ENCODE measurements around the gene POU3F1.
A peak's percentile ranks its signal among the peaks of the same experiment; 100 is the strongest.
"Not testable (repeated sequence)": the region's sequence is repeated elsewhere in the genome, so short reads cannot be mapped to it uniquely, and the experiment has no call there.

The POU3F1 gene

DNA sequence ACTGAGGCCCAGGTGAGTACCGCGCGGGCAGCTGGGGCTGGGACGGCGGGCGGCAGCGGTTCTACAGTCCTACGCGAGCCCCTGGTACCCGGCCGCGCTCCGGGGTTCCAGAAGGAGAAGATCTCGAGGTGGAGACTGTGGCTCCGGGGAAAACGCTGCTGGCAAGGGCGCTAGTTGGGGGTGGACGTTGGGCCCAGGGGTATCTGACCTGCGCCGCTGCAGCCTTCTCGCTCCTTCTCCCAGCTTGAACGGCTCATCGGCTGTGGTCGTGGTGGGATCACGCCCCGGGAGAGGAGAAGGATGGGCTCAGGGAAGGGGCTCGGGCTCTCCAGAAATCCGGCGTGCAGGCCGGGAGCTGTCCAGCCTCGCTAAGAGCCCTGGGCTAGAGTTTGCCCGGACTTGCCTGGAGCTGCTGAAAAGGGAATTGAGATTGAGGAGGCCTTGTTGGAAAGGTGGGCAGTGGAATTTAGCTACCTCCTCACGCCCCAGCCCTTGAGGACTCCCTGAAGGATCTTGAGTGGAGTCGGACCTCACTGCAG lies 1.1 kb upstream of the POU3F1 start:
- DNase-seq (ENCODE audit: low read depth in 2 of 2) = no peak

DNA sequence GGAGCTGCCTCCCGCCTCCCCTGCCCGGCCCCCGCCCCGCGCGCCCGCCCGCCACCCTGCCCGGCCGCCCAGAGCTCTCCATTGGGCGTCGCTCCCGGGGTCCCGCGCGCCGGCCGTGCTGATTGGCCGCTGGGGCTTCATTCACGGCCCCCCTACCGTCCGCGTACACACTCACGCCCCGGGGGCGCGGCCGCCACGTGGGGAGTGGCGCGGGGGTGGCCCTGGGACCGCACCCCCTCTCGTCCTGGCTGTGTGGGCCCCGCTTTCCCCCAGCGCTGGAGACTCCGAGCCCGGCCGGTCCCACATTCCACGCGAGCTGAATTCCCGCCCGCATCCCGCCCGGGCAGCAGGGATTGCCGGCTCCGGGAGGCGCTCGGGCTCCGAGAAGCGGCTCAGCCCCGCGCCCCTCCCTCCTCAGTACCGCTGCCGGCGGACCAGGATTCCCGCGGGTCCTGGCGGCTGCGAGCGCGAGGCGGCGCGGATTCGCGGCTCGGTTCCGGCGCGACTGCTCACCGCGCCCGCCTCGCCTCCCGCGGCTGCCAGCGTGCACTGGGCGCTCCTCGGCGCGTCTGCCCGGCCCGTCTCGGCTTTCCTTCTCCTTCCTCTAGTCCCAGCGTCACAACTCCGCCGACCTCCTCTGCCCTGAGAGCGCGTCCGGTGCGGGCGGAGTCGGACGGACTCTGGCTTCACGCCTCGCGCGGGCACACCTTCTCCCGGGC lies 450 bp upstream of the POU3F1 start:
- DNase-seq (ENCODE audit: low read depth in 2 of 2) = peak; percentile 71 to 79

DNA sequence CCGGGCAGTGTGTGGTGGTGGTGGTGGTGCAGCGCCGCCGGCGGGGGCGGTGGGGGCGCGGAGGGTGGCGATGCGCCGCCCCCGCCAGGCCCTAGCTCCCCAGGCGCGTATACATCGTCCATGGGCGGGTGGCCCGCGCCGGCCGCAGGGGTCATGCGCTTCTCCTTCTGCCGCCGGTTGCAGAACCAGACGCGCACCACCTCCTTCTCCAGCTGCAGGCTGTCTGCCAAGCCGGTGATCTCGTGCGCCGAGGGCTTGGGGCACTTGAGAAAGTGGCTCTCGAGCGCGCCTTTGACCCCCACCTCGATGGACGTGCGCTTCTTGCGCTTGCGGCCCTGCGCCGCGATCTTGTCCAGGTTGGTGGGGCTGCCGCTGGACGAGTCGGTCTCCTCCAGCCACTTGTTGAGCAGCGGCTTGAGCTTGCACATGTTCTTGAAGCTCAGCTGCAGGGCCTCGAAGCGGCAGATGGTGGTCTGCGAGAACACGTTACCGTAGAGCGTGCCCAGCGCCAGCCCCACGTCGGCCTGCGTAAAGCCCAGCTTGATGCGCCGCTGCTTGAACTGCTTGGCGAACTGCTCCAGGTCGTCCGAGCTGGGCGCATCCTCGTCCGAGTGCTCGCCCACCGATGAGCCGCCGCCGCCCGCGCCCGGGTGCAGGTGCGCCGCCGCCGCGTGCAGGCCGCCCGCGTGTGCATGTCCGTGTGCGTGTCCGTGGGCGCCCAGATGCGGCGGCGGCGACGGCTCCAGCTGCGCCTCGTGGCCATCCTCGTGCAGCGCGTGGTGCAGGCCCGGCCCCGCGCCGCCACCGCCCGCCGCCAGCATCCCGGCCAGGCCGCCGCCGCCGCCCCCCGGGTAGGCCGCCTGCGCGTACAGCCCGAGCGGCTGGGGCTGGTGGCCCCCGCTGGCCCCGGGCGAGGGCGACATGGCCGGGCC lies 926 bp downstream of the POU3F1 start:
- no peak for DNase-seq (ENCODE audit: low read depth in 2 of 2)

DNA sequence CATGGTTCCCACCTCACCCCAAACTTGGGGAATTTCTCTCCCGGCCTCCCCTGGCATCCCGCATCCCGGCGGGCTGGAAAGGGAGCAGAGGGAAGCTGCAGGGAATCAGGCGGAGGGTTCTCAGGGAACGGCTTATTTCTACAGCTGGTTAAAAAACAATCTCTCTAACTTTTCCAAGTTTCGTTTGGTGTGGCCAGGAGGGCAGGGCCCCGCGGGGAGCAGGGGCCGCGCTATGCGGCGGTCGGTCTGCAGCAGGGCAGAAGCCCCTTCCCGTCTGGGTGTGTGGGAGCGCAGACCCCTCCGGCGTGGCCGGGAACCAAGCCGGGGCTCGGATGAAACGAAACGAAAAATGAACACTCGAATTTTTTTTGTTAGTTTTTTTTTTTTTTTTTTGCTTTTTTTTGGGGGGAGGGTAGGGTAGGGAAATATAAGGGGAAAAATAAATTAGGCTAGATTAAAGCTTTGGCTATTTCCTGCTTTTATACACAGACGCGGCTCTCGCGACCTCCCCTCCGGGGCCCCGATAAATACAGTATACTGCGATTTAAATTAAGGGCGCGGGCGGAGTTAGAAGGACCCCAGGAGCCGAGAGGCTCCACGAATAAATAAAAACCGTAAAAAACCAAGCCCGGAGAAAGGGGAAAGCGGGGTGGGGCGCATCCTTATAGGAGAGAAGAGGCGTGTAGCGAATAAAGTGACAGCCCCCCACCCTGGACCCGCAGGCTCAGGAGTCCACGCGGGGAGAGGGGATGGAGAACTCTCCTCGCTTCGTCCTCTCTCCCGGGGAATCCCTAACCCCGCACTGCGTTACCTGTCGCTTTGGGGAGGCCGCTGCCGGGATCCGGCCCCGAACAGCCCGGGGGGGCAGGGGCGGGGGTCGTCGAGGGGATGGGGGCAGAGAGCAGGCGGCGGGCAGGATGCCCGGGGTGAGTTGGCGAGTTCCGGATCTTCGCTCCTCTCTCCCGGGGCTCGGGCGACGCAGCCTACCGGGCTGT lies 2.1 kb downstream of the POU3F1 start:
- DNase-seq (ENCODE audit: low read depth in 2 of 2) = no peak

DNA sequence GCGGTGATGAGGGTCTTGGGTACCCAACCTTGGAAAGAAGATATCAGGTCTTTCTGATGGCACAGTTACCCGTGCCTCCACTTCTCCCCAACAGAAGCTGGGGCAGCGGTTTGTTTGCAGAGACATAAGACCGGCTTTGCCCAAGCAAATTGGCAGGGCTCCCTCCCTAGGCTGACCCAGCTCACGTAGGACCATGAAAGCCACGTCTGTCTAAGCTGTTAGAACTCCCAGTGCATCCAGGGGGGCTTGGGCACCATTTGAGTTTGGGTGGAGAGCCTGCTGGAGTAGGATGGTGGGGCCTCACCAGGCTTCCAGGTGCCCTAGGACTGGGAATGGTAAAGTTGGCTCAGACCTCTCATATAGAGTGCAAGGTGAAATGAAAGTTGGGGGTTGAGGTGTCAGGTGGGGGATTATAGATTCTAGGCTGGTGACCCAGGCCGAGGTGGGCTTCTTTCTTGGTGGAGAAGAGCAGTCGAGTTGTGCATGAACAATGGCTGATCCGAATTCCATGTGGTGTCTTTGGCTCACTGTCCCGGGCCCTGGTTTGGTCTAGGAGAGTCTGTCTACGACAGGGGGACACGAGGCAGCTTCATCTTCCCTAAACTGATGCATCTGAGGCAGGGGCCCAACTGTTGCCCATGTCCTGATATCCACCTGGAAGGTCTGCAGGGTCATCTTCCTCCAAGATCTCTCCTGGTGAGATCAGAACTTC lies 3.4 kb downstream of the POU3F1 start:
- DNase-seq (ENCODE audit: low read depth in 2 of 2) = no peak

DNA sequence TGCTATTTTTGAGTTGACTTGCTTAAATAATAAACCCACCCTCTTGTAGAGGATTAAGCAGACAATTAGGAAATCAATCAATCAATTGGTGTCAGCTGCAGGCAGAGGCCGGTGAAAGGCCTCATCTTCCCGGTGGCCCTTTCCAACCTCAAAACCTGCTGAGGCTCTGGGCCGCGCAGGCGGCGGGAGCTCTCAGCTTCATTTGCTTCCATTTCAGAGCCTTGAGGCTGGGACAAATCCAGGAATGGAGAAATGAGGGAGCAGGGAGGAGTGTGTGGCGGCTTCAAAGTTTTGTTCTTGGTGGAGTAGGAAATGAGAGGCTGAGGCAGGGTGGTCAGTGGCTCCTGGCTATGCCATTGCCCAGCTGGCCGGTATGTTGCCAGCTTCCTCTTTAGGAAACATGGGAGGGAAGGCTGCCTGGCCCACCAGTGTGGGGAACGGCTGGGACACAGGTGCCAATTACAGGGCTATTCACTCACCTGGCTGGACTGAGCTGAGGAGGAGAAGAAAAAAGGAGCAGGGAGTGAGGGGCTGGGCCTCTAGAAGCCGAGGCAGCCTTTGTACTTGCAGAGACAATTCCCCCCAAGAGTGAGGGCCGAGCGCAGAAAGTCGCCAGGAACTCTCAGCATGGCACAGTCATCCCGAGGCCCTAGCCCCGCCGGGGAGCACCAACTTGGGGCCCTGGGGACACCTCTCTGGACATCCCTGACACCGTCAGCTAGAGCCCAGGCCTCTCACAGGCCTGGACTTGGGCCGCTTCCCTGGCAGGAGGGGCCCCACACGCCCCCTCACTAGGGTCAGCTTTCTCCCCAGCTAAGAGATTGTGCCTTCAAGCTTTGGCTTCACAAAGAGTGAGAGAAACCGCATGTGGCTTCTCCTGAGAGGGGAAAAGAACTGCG lies 4.4 kb downstream of the POU3F1 start:
- DNase-seq (ENCODE audit: low read depth in 2 of 2) = no peak

DNA sequence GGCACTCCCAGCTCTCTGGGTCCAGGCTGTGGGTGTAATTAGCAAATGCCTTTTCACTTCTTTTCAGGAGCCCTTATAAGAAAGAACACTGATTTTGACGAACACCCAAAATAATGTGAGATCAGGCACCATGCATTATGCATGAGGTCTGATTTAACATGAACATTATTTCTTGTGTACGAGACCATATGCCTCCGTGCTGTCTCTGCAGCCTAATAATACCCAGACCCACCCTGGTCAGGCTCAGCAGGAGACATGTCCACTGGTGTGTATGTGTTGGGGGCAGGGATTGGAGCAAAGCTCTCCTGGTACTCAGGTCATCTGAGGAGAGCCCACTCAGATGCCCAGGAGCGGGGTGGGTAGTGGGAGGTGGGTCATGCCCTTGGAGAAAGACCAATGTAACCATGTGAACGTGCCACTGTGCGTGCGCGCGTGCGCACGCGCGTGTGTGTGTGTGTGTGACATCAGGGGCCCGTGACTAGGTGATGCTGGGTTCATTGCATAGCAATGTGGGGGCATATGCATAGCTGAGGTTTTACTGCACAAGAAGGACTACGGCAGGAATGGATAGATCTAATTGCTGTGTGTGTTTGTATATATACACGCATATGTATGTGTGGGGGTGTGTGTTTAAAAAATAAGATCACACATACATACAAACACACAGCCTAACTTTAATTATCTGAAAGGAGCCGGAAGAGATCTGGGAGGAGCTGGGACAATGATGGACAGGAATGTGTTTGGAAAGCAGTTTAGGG lies 7.1 kb downstream of the POU3F1 start:
- DNase-seq (ENCODE audit: low read depth in 2 of 2) = no peak

DNA sequence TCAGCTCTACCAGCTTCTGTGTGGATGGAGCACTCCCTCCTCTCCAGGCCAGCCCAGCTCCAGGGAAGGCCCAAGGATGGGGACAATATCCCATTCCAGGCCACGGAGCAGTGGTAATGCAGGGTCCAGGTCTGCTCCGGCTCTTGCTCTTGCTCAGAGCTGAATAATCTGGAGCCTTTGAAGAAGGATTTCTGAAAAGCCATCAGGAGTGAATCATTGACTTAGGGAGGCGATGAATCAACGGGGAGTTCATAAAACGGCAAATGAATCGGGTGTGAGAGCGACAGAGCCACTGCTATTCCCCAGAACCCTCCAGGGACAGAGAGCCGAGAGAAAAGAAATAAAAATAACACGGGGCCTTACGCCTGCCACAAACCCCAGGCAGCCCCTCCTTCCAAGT lies 7.7 kb downstream of the POU3F1 start:
- no peak for DNase-seq (ENCODE audit: low read depth in 2 of 2)

DNA sequence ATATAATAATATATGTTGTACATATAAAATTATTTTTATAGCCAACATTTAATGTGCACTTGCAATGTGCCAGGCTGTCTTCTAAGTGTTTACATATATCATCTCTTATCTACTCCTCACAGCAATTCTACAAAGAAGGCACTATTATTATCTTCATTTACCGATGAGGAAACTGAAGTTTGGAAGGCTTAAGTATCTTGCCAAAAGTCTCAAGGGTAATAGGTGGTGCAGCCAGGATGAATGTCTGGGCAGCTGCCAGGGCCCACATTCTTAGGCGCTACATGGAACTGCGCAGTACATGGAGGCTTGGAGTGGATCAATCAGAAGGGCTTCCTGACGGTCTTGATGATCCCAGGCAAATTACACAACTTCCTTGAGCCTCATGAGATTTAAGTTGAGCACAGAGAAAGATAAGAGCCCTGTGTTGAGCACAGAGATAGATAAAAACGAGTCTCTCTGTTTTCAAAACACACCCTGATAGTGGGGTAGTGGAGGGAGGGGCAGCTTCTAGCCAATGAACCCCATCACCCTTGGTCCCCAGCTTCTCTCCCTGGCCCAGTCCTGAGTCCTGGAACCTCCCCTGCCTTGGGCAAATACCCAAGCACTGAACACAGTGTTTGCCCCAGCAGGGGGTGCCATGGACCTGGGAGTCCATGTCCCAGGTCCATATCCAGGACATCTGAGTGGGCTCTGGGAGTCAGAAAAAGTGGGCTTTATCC lies 9.2 kb downstream of the POU3F1 start:
- DNase-seq (ENCODE audit: low read depth in 2 of 2) = no peak

DNA sequence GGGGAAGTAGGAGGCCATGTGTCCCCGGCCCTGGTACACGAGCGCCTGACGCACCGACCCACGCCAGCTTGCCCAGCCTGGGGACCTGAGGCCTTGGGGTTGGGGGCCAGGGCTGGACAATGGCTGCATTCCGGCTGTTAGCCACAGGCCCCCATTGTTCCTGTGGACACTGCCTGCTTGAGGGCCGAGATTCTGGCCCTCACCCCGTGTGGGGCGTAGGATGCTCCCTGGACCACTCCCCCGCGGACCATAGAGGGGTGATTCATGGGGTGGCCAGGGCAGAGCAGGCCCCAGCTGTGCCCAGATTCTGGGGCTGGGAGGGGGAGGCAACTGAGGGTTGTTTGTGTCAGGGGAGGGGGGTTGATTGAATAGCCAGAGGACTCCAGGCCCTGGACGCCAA lies 11.7 kb downstream of the POU3F1 start:
- DNase-seq (ENCODE audit: low read depth in 2 of 2) = no peak

DNA sequence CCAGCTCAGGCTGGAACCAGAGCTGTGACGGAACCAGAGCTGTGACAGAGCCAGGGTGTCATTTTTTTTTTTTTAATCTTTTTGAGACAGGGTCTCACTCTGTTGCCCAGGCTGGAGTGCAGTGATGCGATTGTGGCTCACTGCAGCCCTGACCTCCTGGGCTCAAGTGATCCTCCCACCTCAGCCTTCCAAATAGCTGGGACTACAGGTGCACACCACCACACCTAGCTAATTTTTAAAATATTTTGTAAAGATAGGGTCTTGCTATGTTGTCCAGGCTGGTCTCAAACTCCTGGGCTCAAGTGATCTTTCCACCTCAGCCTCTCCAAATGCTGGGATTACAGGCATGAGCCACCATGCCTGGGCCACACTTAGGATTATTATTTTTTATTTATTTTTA lies 13.6 kb downstream of the POU3F1 start:
- not testable (repeated sequence) for DNase-seq (ENCODE audit: low read depth in 2 of 2)

DNA sequence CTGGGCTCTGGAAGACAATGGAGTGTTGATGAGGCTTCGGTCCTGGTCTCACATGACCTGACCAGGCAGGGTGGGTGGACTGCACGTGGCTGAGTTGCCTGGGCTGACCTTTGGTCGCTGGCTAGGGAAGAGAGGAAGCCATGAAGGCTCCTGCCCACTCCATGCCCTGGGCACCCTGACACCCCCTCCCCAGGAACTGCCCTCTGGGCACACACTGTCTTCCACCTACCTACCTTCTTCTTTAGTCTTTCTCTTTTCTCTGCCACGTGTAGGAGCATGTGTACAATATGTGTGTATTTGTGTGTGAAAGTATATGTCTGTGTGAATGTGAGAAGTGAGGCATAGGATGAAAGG lies 15.1 kb downstream of the POU3F1 start:
- no peak for DNase-seq (ENCODE audit: low read depth in 2 of 2)

DNA sequence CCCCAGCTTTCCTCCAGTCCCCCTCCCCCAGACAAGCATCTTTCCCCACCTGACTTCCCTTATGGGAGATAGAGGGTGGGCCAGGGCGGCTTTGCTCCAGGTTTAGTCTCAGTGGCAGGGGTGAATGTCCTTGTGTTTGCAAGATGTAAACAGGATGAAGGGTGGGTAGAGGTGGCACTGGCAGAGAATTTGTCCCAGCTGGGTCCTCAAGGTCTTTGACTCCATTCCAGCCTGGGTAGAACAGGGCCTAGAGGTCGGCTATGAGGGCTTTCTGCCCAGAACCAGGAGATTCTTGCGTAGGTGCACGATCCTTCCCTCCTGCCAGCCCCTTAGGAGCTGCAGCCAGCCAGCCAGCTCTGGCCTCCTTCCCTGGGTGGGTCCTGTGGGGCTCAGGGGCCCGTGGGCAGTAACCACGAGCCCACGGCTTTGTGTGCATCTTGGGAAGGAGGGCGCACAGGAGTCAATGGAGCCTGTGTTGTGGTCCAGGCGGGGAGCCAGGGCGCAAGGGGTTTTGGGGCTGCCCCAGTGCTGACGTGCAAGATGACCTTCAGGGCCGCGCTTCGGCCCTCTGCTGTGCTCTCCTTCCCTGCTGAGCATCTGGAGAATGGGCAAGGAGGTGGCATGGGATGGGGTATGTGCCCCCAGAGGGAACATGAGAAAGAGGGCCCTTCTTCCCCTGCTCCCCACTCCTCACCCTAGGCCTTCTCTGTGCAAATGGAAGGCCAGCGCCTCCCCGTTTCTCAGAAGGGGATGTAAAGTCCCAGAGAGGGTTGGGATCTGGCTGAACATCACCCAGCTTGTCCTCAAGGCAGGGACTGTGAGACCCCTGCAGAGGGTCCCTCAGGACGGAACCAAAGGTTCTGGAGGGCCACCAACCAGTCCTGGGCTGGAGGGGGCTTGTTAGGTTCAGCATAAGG lies 15.7 kb downstream of the POU3F1 start:
- DNase-seq (ENCODE audit: low read depth in 2 of 2) = no peak

DNA sequence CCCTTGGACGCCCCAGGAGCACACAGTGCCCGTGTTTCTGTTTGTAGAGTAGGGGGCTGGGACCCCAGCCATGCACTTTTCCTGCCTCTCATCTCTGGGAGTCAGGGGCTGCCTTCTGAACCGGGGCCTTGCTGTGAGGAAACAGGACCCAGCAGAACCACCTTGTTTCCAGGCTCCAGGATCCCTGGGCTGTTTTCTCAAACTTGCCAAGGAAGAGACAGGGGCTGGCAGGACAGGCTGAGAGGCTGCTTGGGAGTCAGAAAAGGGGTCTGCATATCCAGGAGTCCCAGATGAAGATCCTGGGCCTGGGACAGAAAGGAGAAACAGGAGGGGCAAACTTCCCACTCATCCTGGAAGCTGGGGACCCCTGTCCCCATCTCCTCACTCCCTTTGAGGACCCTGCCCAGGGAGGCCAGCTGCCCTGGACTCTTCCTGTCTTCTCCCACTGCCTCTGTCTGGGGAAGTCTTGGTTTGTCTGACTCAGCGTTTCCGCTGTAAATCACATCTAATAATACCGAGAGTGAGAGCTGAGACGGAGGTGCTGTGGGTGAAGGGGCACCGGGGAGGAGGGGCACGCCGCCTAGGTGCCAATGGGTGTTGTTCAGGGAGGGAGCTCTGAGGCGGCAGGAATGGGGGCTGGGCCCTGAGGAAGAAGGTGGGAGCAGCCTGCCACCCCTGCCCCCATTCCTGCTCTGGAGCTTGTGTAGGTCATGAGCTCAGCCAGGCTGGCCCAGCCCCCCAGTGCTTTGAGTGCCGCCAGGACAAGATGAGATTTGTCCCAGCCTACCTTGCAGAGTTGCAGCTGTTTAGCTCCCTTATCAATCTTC lies 16.7 kb downstream of the POU3F1 start:
- peak; percentile 66 to 76 for DNase-seq (ENCODE audit: low read depth in 2 of 2)

DNA sequence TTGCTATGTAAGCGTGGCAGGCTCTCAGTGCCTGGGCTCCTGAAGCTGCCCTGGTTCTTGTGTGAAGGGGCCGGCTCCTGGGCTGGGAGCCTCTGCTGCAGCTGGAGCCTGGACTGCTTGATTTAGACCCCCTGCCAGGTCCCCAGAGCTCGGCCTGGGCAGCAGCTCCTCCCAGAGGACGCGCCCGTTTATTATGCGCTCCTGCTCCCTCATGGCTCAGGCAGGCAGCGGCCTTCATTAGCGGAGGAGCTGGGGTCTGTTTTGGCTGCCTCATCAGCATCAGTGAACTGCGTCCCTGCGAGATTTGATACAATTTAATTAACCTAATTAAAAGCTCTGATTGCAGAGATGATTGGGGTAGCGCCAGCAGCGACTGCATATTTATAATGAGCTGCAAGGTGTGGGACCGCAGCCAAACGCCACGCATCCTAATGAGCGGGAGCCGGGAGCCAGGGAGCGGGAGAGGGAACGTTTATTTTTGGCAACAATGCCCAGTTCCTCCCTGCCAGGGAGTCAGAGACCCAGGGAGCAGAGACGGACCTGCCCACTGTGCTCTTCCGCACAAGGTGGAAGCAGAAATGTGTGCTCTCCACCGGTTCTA lies 17.4 kb downstream of the POU3F1 start:
- DNase-seq (ENCODE audit: low read depth in 2 of 2) = no peak

DNA sequence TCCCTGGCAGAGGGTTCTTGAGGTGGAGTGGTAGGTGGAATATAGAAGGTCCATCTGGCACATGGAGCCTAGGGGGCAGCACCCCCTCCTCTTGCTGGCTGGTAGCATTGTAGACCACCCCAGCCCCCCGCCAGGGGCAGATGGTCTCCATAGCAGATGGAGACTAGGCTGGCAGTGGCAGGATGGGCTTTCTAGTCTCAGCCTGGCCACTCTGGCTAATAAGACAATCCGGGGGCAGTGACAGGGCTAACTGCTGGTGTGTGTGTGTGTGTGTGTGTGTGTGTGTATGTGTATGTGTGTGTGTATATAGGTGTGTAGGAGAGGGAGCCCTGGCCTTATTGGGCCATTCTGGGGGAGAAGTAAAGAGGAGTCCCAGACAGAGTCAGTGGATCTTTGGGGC lies 17.9 kb downstream of the POU3F1 start:
- DNase-seq (ENCODE audit: low read depth in 2 of 2) = no peak
